Ishikawa (cell line): ENCODE data around the gene TAL1.

Experiments used
- CEBPB ChIP-seq: IDR thresholded peaks from 2 replicates; pipeline ENCODE4 v1.6.1; 2012
- CREB1 ChIP-seq: IDR thresholded peaks from 2 replicates; pipeline ENCODE4 v1.6.1; 2012; ENCODE audit warnings: low read depth
- EGR1 ChIP-seq: IDR thresholded peaks from 2 replicates; pipeline ENCODE4 v1.6.1; 2012
- EP300 ChIP-seq: IDR thresholded peaks from 2 replicates; pipeline ENCODE4 v1.6.1; 2012; ENCODE audit warnings: borderline replicate concordance
- FOXM1 ChIP-seq: IDR thresholded peaks from 2 replicates; pipeline ENCODE4 v1.6.1; 2012; ENCODE audit warnings: low read depth, borderline replicate concordance
- MAX ChIP-seq: IDR thresholded peaks from 2 replicates; pipeline ENCODE4 v1.6.1; 2012
- NFIC ChIP-seq: IDR thresholded peaks from 2 replicates; pipeline ENCODE4 v1.6.1; 2012
- RAD21 ChIP-seq: IDR thresholded peaks from 2 replicates; pipeline ENCODE4 v1.6.1; 2012; ENCODE audit warnings: low read depth
- REST ChIP-seq: IDR thresholded peaks from 2 replicates; pipeline ENCODE4 v1.6.1; 2012; ENCODE audit warnings: low read depth, mild to moderate bottlenecking
- TAF1 ChIP-seq: IDR thresholded peaks from 2 replicates; pipeline ENCODE4 v1.6.1; 2012; ENCODE audit warnings: low read depth, mild to moderate bottlenecking
- TCF12 ChIP-seq: IDR thresholded peaks from 2 replicates; pipeline ENCODE4 v1.6.1; 2012; ENCODE audit warnings: low read depth
- TEAD4 ChIP-seq: IDR thresholded peaks from 2 replicates; pipeline ENCODE4 v1.6.1; 2012
- USF1 ChIP-seq: IDR thresholded peaks from 2 replicates; pipeline ENCODE4 v1.6.1; 2012
- YY1 ChIP-seq: IDR thresholded peaks from 2 replicates; pipeline ENCODE4 v1.6.1; 2012; ENCODE audit warnings: low read depth
- ZBTB7A ChIP-seq: IDR thresholded peaks from 2 replicates; pipeline ENCODE4 v1.6.1; 2012; ENCODE audit warnings: low read depth

Gene TAL1

DNA sequence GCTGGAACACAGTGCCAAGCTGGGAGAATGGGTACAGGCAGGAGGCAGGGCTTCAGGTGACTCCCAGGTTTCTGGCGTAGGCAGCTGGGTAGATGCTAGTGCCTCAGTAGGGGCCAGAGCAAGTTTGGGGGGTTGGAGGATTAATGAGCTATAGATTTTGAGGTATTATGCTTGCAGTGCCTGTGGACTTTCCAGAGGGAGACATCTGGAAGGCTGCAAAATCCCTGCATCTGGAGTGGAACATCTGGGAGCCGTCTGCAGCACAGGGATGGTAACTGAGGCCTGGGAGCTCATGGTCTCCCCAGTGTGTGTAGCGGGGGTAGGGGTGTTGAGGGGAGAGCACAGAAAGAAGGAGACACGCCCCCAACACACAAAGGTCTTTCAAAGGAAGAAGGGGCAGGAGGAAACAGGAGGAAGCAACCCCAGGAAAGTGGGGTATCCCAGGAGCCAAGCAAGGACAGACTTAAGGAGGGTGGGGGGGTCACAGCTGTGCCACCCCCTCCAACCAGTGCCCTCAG lies 40.0 kb downstream of the TAL1 start:
- TF ChIP-seq RAD21 (no peak), USF1 (no peak), MAX (no peak), ZBTB7A (no peak), NFIC (no peak), REST (no peak), CEBPB (no peak), TCF12 (no peak), TEAD4 (no peak), YY1 (no peak), EGR1 (no peak), CREB1 (no peak), EP300 (no peak), TAF1 (no peak)

- TF ChIP-seq RAD21 (no peak), CEBPB (no peak), EGR1 (no peak), NFIC (no peak), ZBTB7A (no peak), FOXM1 (no peak), YY1 (no peak), CREB1 (no peak), USF1 (no peak), TCF12 (no peak), EP300 (no peak), REST (no peak), TAF1 (no peak), TEAD4 (no peak), MAX (no peak)
Observed at GRCh38 chr1:47190857-47191256, 41.2 kb downstream of the TAL1 start.

GRCh38 chr1:47190509-47190855 lies 41.5 kb downstream of the TAL1 start:
- TF ChIP-seq TAF1 (no peak), CEBPB (no peak), ZBTB7A (no peak), MAX (no peak), FOXM1 (no peak)

GRCh38 chr1:47189844-47190508 lies 42.0 kb downstream of the TAL1 start, which contains the start of gene PDZK1IP1:
Gene PDZK1IP1, minus strand, starts transcription at chr1:47190036. Its CDS starts 104 bp downstream, at chr1:47189932.
- TF ChIP-seq YY1 (no peak), EP300 (no peak), TAF1 (no peak), NFIC (no peak), MAX (no peak), EGR1 (no peak), FOXM1 (no peak), CEBPB (no peak), TCF12 (no peak), REST (no peak), USF1 (no peak), ZBTB7A (no peak), TEAD4 (no peak), CREB1 (no peak), RAD21 (no peak)
